H7 (cell line): ENCODE results near the gene LRP8. TPM values are rescaled to one million over a fixed set of nuclear protein-coding genes. Genes with fewer than 3 reads are reported as not detected.

Experiments
- DNase-seq: peaks from one replicate; pipeline ENCODE4 v3.0.0; 2012
- H3K27me3 ChIP-seq: 2 replicates; pipeline ENCODE4 v1.6.0; 2011; ENCODE audit warnings: mild to moderate bottlenecking, low read length; ENCODE audit not compliant: control insufficient read depth, insufficient read depth
- H3K36me3 ChIP-seq: replicated peaks from 2 replicates; pipeline ENCODE4 v1.5.1; 2011; ENCODE audit warnings: low read length; ENCODE audit not compliant: control insufficient read depth, insufficient read depth
- H3K4me3 ChIP-seq: 2 replicates; pipeline ENCODE4 v1.5.1; 2011; ENCODE audit warnings: low read depth, mild to moderate bottlenecking, control low read depth, low read length, moderate library complexity; ENCODE audit not compliant: insufficient read depth
- total RNA-seq: library from RNA; depleted of rRNA; stranded (reverse); fragments of >200 nt; shearing (Covaris generic); gene quantifications from 2 replicates; pipeline ENCODE4 v1.2.3, GENCODE V29; 2014

LRP8 gene
- total RNA-seq, 1 experiment from 2014 or later, result 144 TPM

DNA sequence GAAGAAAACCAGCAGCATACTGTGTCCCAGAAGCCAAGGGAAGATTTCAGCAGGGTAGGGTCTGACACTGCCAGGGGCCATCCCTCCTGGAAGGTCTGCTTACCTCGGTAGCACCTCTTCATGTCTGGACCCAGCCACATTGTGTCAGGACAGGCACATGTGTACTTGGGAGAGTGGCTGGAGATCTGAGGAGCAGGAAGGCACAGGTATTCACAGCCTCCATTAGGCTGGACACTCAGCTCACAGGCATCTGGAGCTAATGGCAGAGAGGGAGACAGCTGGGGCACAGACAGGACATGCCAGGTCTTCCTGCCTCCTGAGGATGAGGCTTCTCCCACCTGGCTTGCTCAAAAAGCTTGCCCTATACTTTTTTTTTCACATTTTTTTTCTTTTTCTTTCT is 69.7 kb downstream of the LRP8 start:
- Histone ChIP-seq H3K27me3 (no peaks in the 10 kb centered on the region), H3K36me3 (peaks cover 67% of the 10 kb centered on the region), H3K4me3 (no peak overlapping the region)
- no peak for DNase-seq

DNA sequence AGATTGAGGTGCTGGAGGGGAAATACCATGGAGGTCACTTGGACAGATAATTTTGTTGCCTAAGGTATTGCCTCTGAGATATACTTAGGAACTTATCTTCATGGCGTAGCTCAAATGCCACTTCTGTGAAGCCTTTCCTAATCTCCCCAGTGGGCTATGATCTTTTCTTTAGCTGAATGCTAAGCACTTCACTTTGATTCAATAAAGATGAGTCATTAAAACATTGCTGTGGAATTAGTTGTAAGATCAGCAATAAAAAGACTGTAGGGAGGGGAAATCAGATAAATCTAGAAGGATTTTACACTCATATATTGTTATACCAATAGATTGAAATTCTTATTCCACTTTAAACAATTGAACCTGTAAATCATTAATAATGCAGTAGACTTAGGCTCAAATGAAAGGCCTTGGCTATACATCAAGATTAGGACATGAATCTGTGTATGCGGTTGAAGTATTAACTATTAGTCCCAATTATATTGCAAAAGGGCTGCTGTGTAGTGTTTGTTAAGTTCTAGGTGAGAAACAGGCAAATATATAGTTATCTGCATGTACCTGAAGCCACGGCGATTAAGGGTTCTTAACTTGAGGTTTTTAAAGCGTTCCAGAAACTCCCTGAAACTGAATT is 70.3 kb downstream of the LRP8 start:
- peaks cover 61% of the 10 kb centered on the region for H3K36me3 ChIP-seq
- no peaks in the 10 kb centered on the region for H3K27me3 ChIP-seq
- no peak for DNase-seq
- no peak overlapping the region for H3K4me3 ChIP-seq

DNA sequence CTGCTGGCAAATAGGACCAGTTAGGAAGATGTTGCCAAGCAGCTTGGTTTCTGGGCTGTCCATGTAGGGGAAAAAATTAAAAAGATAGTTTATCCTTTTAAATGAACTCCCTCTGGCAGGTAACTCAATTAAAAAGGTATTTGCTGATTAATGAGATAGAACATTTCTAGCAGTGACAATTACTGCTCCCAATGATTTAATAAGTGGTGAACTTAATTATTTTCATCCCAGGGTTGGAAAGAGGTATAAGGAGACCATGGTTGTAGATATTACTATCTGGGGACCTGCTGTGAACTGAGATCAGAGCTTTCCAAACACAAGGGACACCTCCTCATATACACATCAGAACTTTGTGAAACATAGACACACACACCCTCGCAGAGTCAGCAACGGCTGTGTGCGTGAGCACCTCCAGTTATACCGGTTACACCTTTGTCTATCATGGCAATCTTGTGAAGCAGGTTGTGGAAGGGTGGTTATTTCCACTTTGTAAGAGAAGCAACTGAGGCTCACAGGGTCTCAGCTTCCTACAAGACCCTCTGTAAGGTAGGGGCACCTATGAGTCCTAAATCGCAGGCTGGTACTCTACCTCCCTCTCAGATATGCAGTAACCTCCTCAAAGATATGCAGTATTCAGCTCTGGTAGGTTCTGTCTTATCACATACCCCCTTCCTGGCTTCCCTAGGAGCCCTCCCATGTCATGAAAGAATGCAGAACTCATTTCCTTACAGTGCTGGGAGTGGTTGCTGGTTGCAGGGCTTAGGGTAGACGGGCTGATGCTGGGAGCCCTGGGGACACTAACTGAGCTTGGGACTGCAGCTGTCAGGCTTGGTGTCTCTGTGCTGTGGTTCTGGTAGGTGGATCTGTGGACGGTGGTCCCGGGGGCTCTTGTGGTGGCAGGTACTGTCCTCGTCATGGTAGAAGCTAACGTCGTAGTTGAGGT is 71.1 kb downstream of the LRP8 start:
- Histone ChIP-seq H3K27me3 (no peaks in the 10 kb centered on the region), H3K36me3 (peaks cover 53% of the 10 kb centered on the region), H3K4me3 (no peak overlapping the region)
- no peak for DNase-seq

DNA sequence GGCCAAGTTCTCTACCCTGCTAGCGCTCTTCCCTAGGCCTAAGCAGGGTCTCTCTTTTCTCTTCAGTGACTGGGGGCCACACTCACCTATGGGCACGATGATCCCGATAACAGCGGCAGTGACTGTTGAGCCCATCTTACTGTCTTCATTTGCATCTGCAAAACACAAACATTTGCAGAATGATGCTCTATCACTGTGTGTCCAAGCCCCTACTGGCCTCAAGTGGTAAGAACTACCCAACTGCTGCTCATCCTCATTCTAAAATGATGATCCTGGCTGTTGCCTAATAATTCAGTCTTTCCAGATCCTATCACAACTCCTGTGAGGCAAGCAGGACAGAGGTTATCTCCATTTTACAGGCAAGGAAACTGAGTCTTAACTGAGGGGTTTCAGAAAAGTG is 72.8 kb downstream of the LRP8 start:
- H3K36me3 ChIP-seq, result peaks cover 53% of the 10 kb centered on the region
- DNase-seq, result no peak
- no peak overlapping the region for H3K4me3 ChIP-seq
- no peaks in the 10 kb centered on the region for H3K27me3 ChIP-seq

DNA sequence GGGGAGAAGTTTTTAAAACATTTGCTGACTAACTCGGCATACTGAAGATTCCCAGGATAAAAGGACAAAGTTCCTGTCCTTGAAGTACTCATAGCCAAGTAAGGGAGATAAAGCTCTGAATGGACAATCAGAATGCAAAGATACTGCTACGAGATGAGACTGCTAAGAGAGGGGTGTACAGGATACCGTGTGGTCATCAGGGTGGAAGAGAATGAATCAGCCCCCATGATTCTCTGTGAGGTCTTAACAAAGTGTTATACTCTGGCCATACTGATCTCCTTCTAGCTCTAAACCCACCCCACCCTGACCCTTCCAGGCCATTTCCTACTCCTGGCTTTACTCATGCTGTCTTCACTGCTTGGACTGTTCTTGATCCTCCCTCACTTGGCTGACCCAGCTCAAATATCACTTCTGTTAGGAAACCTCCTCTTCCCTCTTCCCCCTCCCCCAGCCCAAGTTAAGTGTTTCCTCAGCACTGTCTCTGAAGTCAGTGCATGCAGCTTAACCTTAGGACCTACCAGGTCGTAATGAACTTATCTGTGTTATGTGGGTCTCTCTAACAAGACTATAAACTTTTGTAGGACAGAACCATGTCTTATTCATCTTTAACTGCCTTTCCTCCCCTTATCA is 73.7 kb downstream of the LRP8 start:
- H3K27me3 ChIP-seq, result no peaks in the 10 kb centered on the region
- H3K36me3 ChIP-seq, result peaks cover 57% of the 10 kb centered on the region
- H3K4me3 ChIP-seq, result no peak overlapping the region
- DNase-seq, result no peak

DNA sequence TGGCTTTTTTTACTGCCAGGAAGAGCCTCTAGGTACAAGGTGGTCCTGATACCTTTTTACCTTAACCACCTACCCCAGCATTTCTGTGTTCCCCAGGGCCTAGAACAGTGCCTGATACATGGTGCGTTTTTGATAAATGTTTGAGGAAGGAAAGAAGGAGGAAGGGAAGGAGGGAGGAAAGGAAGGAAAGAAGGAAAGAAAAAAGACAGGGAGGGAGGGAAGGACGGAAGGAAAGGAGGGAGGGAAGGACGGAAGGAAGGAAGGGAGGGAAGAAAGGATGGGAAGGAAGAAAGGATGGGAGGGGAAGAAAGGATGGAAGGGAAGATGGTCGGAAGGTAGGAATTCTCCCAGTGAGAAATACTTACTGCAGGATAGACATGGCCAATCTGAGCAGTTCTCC is 77.5 kb downstream of the LRP8 start:
- no peak for DNase-seq
- no peaks in the 10 kb centered on the region for H3K27me3 ChIP-seq
- H3K4me3 ChIP-seq, result no peak overlapping the region
- H3K36me3 ChIP-seq, result peaks cover 51% of the 10 kb centered on the region

DNA sequence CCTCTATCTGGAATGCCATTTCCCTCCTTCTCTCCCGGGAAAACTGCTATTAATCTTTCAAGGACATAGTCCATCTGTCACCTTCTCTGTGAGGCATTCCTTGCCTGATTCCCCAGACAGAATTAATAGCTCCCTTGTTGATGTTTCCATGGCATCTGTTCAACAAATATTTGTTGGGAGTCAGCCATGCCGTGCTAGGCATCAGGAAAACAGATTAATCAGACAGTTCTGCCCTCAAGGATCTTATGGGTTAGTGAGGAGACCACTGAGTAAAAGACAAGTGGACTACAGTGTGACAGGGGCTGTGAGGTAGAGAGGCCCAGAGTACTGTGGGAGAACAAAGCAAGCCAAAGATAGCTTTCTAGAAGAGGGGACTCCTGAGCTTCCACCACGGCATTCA is 78.2 kb downstream of the LRP8 start:
- peaks cover 45% of the 10 kb centered on the region for H3K36me3 ChIP-seq
- DNase-seq, result no peak
- no peak overlapping the region for H3K4me3 ChIP-seq
- H3K27me3 ChIP-seq, result no peaks in the 10 kb centered on the region

DNA sequence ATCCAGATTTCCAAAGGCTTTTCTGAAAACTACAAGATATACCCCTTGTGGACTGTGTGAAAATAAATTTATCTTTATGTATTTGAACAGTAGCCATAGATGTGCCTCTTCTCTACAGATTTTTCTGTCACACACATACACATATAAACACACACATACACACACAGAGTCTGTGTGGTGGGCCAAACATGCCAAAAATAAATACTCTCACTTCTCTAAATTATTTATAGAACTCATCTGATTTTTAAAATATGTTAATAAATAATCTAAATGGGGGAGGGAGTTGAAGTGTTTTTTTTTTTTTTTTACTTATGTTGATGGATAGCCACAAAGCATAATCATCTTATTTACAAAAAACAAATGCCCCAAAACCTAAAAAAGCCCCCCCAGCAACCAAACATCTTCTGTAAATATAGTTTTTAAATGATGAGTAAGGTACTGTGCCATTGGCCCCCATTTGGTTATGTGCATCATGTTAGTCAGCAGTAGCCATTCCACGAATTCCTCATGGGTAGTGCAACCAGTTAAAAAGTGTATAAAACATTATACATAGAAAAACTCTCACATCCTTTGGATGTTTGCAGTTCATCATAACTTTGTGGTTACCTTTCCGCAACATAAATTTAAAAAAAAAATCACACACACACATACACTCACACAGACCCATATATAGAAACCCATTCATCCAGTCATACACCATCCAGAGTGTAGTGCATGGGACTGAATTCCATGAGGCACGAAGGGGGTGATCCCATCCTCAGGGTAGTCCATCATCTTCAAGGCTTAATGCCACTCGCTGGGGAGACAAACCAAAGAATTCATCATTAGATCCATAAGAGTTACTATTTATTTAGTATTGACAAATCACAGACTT is 81.4 kb downstream of the LRP8 start:
- peaks cover 36% of the 10 kb centered on the region for H3K36me3 ChIP-seq
- DNase-seq, result no peak

DNA sequence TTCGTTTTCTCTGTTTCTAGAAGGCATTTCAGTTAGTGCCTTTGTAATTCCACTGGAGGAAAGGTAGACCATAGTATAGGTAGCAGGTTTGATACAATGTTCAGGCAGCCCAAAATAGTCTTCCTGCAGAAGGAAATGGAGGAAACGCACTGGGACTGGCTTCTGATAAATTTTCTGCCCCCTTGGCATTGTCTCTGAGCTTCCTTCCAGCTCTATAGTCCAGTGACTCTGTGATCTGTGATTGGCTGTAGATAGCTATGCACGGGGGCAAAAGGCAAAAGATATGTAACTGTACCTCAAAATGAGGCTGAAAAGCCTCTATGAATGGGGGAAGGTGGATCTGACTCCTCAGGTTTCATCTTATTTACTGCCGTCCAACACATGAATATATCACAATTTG is 83.7 kb downstream of the LRP8 start:
- Histone ChIP-seq H3K27me3 (no peaks in the 10 kb centered on the region), H3K36me3 (peaks cover 16% of the 10 kb centered on the region), H3K4me3 (no peak overlapping the region)
- no peak for DNase-seq

More for the DNA sequence above, 81.4 kb downstream of the LRP8 start:
- H3K27me3 ChIP-seq, result no peaks in the 10 kb centered on the region
- H3K4me3 ChIP-seq, result no peak overlapping the region

DNA sequence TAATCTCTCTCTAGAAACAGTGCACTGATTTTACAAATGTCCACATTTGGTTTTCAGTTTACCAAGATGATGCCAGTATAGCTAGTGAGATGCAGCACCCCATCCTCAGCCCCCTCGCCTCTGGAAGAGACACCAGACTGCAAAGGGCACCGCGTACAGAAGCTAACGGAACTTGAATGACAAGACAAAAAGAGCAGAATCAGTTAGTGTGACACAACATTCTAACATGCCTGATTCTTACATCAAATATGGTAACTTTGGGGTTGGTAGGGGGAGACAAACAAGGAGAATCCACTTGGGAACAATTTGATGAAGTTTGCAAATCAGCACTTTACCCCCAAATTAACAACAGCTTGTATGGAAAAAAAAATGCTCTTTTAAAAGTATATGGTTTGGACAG is 85.5 kb downstream of the LRP8 start:
- Histone ChIP-seq H3K4me3 (no peak overlapping the region), H3K27me3 (no peaks in the 10 kb centered on the region), H3K36me3 (peaks cover 10% of the 10 kb centered on the region)
- DNase-seq, result no peak

DNA sequence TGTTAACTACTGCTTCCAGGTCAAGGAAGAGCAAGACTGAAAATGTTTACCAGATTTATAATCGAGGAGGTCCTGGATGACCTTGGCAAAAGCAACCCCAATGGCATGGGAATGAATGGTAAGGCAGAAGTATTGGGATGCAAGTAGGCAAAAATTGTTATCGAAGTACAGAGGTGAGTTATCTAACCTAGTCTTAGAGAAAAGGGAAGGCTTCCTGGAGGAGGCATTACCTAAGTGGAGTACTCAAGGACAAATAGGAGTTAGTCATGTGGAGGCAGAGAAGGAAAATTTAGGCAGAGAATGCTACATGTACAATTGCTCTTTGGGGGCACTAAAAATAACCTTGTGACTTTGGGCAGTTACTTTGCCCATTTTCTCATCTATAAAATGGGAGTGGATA is 86.0 kb downstream of the LRP8 start:
- no peak overlapping the region for H3K4me3 ChIP-seq
- no peak for DNase-seq
- H3K27me3 ChIP-seq, result no peaks in the 10 kb centered on the region
- H3K36me3 ChIP-seq, result peaks cover 7% of the 10 kb centered on the region

DNA sequence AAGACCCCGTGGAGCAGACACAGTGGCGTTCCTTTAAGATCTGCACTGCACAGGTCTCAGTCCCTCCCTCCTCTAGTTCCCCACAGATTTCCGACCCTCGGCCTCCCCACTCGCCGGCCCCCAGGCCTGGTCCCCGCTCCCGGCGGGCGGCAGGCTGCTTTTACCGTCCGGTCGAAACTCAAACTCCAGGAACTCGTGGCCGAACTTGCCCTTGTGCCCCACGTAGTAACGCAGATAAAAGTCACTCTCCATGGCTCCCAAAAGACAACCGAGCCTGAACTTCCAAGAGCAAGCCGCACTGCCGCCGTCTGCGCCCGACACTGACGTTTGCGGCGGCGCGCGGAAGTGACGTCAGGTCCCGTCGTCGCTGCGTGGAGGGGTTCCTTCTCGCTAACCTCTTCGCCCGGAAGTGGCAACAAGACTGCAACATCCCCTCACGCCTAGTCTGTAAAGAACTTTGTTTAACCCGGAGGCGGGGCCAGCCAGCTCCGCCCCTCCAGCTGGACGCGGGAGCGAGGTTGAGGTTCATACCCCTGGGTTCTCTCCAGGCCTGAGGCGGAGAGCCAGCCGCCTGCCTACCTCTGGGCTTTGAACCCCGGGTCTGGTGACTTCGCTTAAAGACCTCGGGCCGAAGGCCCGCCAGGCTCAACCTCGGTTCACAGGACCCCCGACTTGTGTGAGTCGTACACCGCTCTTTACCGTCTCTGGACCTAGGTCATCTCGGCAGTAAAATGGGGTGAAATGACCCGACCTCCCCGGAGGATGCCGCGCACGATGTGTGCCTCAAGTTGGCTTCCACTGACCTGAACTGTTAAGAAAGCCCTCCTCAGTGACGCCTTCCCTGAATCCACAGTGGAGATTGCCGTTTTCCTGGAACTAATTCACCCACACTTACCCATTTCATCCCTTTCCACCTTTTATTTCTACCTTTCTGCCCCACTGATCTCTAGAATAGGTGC is 89.4 kb downstream of the LRP8 start, which contains the start of gene MAGOH:
MAGOH (minus strand) TSS at position 322 of the 959 bp plus-strand sequence; CDS start at position 252, 70 bp downstream.
- Histone ChIP-seq H3K36me3 (peaks cover 9% of the 10 kb centered on the region), H3K4me3 (peak within 1 kb of the TSS; percentile 99), H3K27me3 (no peaks in the 10 kb centered on the region)
- peak; percentile 98 for DNase-seq

DNA sequence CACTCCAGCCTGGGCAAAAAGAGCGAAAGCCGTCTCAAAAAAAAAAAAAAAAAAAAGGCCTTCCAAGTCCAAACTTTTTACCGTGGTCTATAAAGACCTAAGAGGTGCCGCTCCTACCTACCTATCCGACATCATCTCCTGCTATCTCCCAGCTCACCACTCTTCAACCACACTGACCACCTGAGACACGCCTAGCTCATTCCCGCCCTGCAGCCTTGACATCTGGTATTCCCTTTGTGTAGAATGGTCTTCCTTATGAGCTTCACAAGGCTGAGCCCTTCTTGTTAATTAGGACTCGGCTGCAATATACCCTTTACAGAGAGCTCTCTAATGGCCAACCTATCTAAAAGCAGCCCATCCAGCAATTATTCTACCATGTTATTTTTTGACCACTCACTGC is 90.2 kb downstream of the LRP8 start:
- no peaks in the 10 kb centered on the region for H3K27me3 ChIP-seq
- H3K36me3 ChIP-seq, result peaks cover 10% of the 10 kb centered on the region
- DNase-seq, result peak; percentile 43
- peak overlapping the region; percentile 99 for H3K4me3 ChIP-seq
